ENCODE measurements around the gene PRXL2B. TPM values are rescaled to one million over a fixed set of nuclear protein-coding genes. Genes with fewer than 3 reads are reported as not detected.

PRXL2B gene
- total RNA-seq, 1 experiment from 2014 or later: 12.6 TPM

DNA sequence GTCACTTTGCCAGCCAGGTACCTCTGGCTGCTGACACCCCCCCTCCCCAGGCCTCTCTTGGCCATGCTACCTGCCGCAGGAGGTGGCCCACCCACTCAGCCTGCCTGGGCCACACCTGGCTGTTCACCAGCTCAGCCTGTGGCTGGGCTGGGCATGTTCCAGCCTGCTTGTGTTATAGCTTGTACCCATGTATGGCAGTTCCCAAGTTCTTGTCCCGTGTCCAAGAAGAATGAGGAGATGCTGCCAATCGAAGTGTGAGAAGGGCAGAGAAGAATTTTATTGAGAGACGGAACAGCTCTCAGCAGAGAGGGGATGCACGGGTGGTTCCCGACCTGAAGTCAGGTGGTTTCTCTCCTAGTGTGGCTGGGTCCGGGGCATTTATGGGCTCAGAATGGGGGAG, 50.2 kb downstream of the PRXL2B start:
- H3K9me3 Mint-ChIP-seq (ENCODE audit: unreplicated experiment): no peaks in the 10 kb centered on the region
- H3K4me3 Mint-ChIP-seq (ENCODE audit: unreplicated experiment): no peak overlapping the region
- peak; percentile 44 for DNase-seq (ENCODE audit: unreplicated experiment)
- H3K27me3 Mint-ChIP-seq (ENCODE audit: insufficient read depth, unreplicated experiment): no peaks in the 10 kb centered on the region
- no peak for TF ChIP-seq CTCF (IDR thresholded peaks at IDR 0.05; ENCODE audit: unreplicated experiment)
- CTCF ChIA-PET: no interaction called here
- intact Hi-C loops (cut with micrococcal nuclease): no loop called here
- no TSS peak for BruUV-seq (replicated peaks)
- peaks cover 5% of the 10 kb centered on the region for H3K36me3 Mint-ChIP-seq (ENCODE audit: insufficient read depth, unreplicated experiment)
- peak overlapping the region; percentile 18 for H3K27ac Mint-ChIP-seq (ENCODE audit: low read depth, unreplicated experiment)
- POLR2A ChIA-PET: no interaction called here
- peaks cover 5% of the 10 kb centered on the region for H3K4me1 Mint-ChIP-seq (ENCODE audit: insufficient read depth, unreplicated experiment)

- intact Hi-C loops (cut with micrococcal nuclease): no loop called here
- no peak overlapping the region for H3K4me3 Mint-ChIP-seq (ENCODE audit: unreplicated experiment)
- H3K9me3 Mint-ChIP-seq (ENCODE audit: unreplicated experiment): no peaks in the 10 kb centered on the region
- DNase-seq (ENCODE audit: unreplicated experiment): no peak
- BruUV-seq (replicated peaks): no TSS peak
- TF ChIP-seq CTCF (IDR thresholded peaks at IDR 0.05; ENCODE audit: unreplicated experiment): no peak
- peaks cover 5% of the 10 kb centered on the region for H3K36me3 Mint-ChIP-seq (ENCODE audit: insufficient read depth, unreplicated experiment)
- H3K27ac Mint-ChIP-seq (ENCODE audit: low read depth, unreplicated experiment): peak overlapping the region; percentile 18
- ChIA-PET CTCF (interaction anchor here (1.5 kb wide), 1 partner anchor 89 kb away, joined by 4 read pairs; no protein-coding TSS in a partner anchor), POLR2A (no interaction called here)
- H3K4me1 Mint-ChIP-seq (ENCODE audit: insufficient read depth, unreplicated experiment): peaks cover 10% of the 10 kb centered on the region
- H3K27me3 Mint-ChIP-seq (ENCODE audit: insufficient read depth, unreplicated experiment): no peaks in the 10 kb centered on the region
Observed at GRCh38 chr1:2637442-2638145, 51.0 kb downstream of the PRXL2B start.

- intact Hi-C loops (cut with micrococcal nuclease): no loop called here
- Mint-ChIP-seq H3K27me3 (ENCODE audit: insufficient read depth, unreplicated experiment) (no peaks in the 10 kb centered on the region), H3K4me3 (ENCODE audit: unreplicated experiment) (no peak overlapping the region), H3K27ac (ENCODE audit: low read depth, unreplicated experiment) (no peak overlapping the region), H3K4me1 (ENCODE audit: insufficient read depth, unreplicated experiment) (peaks cover 11% of the 10 kb centered on the region), H3K9me3 (ENCODE audit: unreplicated experiment) (no peaks in the 10 kb centered on the region), H3K36me3 (ENCODE audit: insufficient read depth, unreplicated experiment) (peaks cover 5% of the 10 kb centered on the region)
- no peak for DNase-seq (ENCODE audit: unreplicated experiment)
- no TSS peak for BruUV-seq (replicated peaks)
- ChIA-PET CTCF (interaction anchor here (0.6 to 1.5 kb wide), 3 partner anchors 16 to 91 kb away, joined by 3 to 4 read pairs (median 3); no protein-coding TSS in a partner anchor), POLR2A (no interaction called here)
- TF ChIP-seq CTCF (IDR thresholded peaks at IDR 0.05; ENCODE audit: unreplicated experiment): no peak
Observed at GRCh38 chr1:2638466-2639115, 52.0 kb downstream of the PRXL2B start.

GRCh38 chr1:2639203-2639602, 52.6 kb downstream of the PRXL2B start:
- CTCF ChIA-PET: interaction anchor here (0.6 to 1.2 kb wide), 2 partner anchors 17 to 92 kb away, joined by 3 read pairs; no protein-coding TSS in a partner anchor
- POLR2A ChIA-PET: no interaction called here
- DNase-seq (ENCODE audit: unreplicated experiment): no peak
- BruUV-seq (replicated peaks): TSS peak; percentile 13
- no peaks in the 10 kb centered on the region for H3K27me3 Mint-ChIP-seq (ENCODE audit: insufficient read depth, unreplicated experiment)
- no peak for TF ChIP-seq CTCF (IDR thresholded peaks at IDR 0.05; ENCODE audit: unreplicated experiment)
- peaks cover 11% of the 10 kb centered on the region for H3K4me1 Mint-ChIP-seq (ENCODE audit: insufficient read depth, unreplicated experiment)
- H3K36me3 Mint-ChIP-seq (ENCODE audit: insufficient read depth, unreplicated experiment): peaks cover 5% of the 10 kb centered on the region
- H3K4me3 Mint-ChIP-seq (ENCODE audit: unreplicated experiment): no peak overlapping the region
- H3K9me3 Mint-ChIP-seq (ENCODE audit: unreplicated experiment): no peaks in the 10 kb centered on the region
- no peak overlapping the region for H3K27ac Mint-ChIP-seq (ENCODE audit: low read depth, unreplicated experiment)
- intact Hi-C loops (cut with micrococcal nuclease): no loop called here

Data from MCF 10A (cell line).